HFFc6 (cell line): ENCODE results near the gene PTPN12. TPM values are rescaled to one million over a fixed set of nuclear protein-coding genes. Genes with fewer than 3 reads are reported as not detected.
A peak's percentile ranks its signal among the peaks of the same experiment; 100 is the strongest.

Experiments used
- DNase-seq: peaks from one replicate; pipeline ENCODE4 v3.0.0-alpha.2; 2018
- H3K27ac Mint-ChIP-seq: 2 replicates; pipeline ENCODE4 v1.8.0; 2020; ENCODE audit warnings: mild to moderate bottlenecking, mixed read lengths
- H3K27me3 Mint-ChIP-seq: 2 replicates; pipeline ENCODE4 v1.8.0; 2021; ENCODE audit warnings: mild to moderate bottlenecking, moderate library complexity, mixed read lengths; ENCODE audit not compliant: insufficient read depth
- H3K36me3 Mint-ChIP-seq: 2 replicates; pipeline ENCODE4 v1.8.0; 2021; ENCODE audit warnings: low read depth, mixed read lengths
- H3K4me1 Mint-ChIP-seq: 2 replicates; pipeline ENCODE4 v1.8.0; 2020; ENCODE audit warnings: low read depth, mixed read lengths
- H3K4me3 Mint-ChIP-seq: 2 replicates; pipeline ENCODE4 v1.8.0; 2020; ENCODE audit warnings: mild to moderate bottlenecking, moderate library complexity, mixed read lengths
- H3K9me3 Mint-ChIP-seq: 2 replicates; pipeline ENCODE4 v1.8.0; 2020; ENCODE audit warnings: mild to moderate bottlenecking, mixed read lengths
- CTCF ChIP-seq: fragments of 200-600 bp; sonication (generic); IDR thresholded peaks from 2 replicates; pipeline ENCODE4 v1.5.0; 2021; ENCODE audit warnings: antibody characterized with exemption, mild to moderate bottlenecking
- total RNA-seq, 6 experiments: library from RNA; stranded (reverse); fragmentation: NEBNext Ultra II Directional; extraction: Animal tissue kit (Norgen Biotek cat#: 25700); gene quantifications; 2 replicates in 1 of 6; 3 replicates in 5 of 6; pipeline ENCODE4 v1.2.3, GENCODE V29; 2021

Gene PTPN12
- total RNA-seq, 6 experiments from 2014 or later, result 50.7 to 62.1 (median 56.4) TPM

- Mint-ChIP-seq H3K27ac (no peak overlapping the region), H3K4me3 (no peak overlapping the region), H3K27me3 (no peaks in the 10 kb centered on the region; the same call in none of the 2 replicates), H3K36me3 (peaks cover 29% of the 10 kb centered on the region), H3K9me3 (no peaks in the 10 kb centered on the region), H3K4me1 (peaks cover 28% of the 10 kb centered on the region)
- no peak for DNase-seq
- TF ChIP-seq CTCF, result no peak
Observed at GRCh38 chr7:77587272-77587671, 50.2 kb downstream of the PTPN12 start.

GRCh38 chr7:77600952-77601351 lies 63.9 kb downstream of the PTPN12 start:
- no peaks in the 10 kb centered on the region for H3K9me3 Mint-ChIP-seq
- H3K4me3 Mint-ChIP-seq, result no peak overlapping the region
- TF ChIP-seq CTCF, result no peak
- DNase-seq, result no peak
- no peaks in the 10 kb centered on the region for H3K4me1 Mint-ChIP-seq
- peaks cover 2% of the 10 kb centered on the region; the same call in 1 of the 2 replicates for H3K27me3 Mint-ChIP-seq
- peaks cover 14% of the 10 kb centered on the region for H3K36me3 Mint-ChIP-seq
- no peak overlapping the region for H3K27ac Mint-ChIP-seq

- no peak for DNase-seq
- H3K4me3 Mint-ChIP-seq, result no peak overlapping the region
- peaks cover 6% of the 10 kb centered on the region; the same call in 1 of the 2 replicates for H3K4me1 Mint-ChIP-seq
- TF ChIP-seq CTCF, result no peak
- H3K27ac Mint-ChIP-seq, result no peak overlapping the region
- peaks cover 2% of the 10 kb centered on the region for H3K27me3 Mint-ChIP-seq
- H3K36me3 Mint-ChIP-seq, result peaks cover 30% of the 10 kb centered on the region
- no peaks in the 10 kb centered on the region for H3K9me3 Mint-ChIP-seq
Observed at GRCh38 chr7:77606562-77606961, 69.5 kb downstream of the PTPN12 start.

- no peak overlapping the region for H3K27ac Mint-ChIP-seq
- H3K9me3 Mint-ChIP-seq, result no peaks in the 10 kb centered on the region
- H3K36me3 Mint-ChIP-seq, result peaks cover 26% of the 10 kb centered on the region
- no peak overlapping the region for H3K4me3 Mint-ChIP-seq
- H3K4me1 Mint-ChIP-seq, result peaks cover 8% of the 10 kb centered on the region
- DNase-seq, result no peak
- no peaks in the 10 kb centered on the region; the same call in 1 of the 2 replicates for H3K27me3 Mint-ChIP-seq
- TF ChIP-seq CTCF, result no peak
Observed at GRCh38 chr7:77619314-77619713, 82.2 kb downstream of the PTPN12 start.

GRCh38 chr7:77626586-77627308 lies 89.7 kb downstream of the PTPN12 start:
- DNase-seq, result no peak
- Mint-ChIP-seq H3K9me3 (no peaks in the 10 kb centered on the region), H3K27me3 (no peaks in the 10 kb centered on the region; the same call in 1 of the 2 replicates), H3K27ac (peak overlapping the region; percentile 24; the same call in 1 of the 2 replicates), H3K4me3 (no peak overlapping the region), H3K4me1 (peaks cover 21% of the 10 kb centered on the region; the same call in 1 of the 2 replicates), H3K36me3 (peaks cover 33% of the 10 kb centered on the region)
- no peak for TF ChIP-seq CTCF
